Neural progenitor cell (in vitro differentiated cells): ENCODE data around the gene SLC6A5.

Source experiments
- CTCF ChIP-seq: fragments of 200-600 bp; sonication (generic); IDR thresholded peaks from 2 replicates; pipeline ENCODE4 v1.5.1; 2017; ENCODE audit warnings: antibody characterized with exemption, mild to moderate bottlenecking
- EZH2 ChIP-seq: fragments of 200-600 bp; sonication (generic); IDR thresholded peaks from 2 replicates; pipeline ENCODE4 v1.6.1; 2017; ENCODE audit warnings: antibody characterized with exemption, mild to moderate bottlenecking, moderate library complexity
- EZH2phosphoT487 ChIP-seq: fragments of 200-600 bp; sonication (generic); IDR thresholded peaks from 2 replicates; pipeline ENCODE4 v1.6.1; 2017; ENCODE audit warnings: antibody characterized with exemption

GRCh38 chr11:20563866-20564265, 35.5 kb upstream of the SLC6A5 start:
- no peak for TF ChIP-seq CTCF
- TF ChIP-seq EZH2phosphoT487, result no peak
- TF ChIP-seq EZH2, result no peak
